HepG2 (cell line): ENCODE measurements around the gene MRPL54. TPM values are rescaled to one million over a fixed set of nuclear protein-coding genes. Genes with fewer than 3 reads are reported as not detected.

Source experiments
- ATAC-seq: fragments of 200-7000 bp; cut with Tn5 transposase; 3 replicates; pipeline ENCODE4 v1.9.1; 2020; ENCODE audit warnings: mild to moderate bottlenecking, moderate library complexity
- BruUV-seq: library from RNA; stranded (reverse); fragments of 400-500 nt; replicated peaks from 2 replicates; lab custom pipeline; 2021; lab: Mats Ljungman, UMichigan
- CTCF ChIA-PET: fragments of 300-600 bp; formaldehyde crosslinking; extraction: SDS; loops from one replicate; lab custom pipeline; 2021; ENCODE audit warnings: low total read pairs, inconsistent platforms, low intra/inter-chr PET ratio; lab: Yijun Ruan, JAX
- POLR2A ChIA-PET: fragments of 350-600 bp; sonication (Branson Sonifier 250); formaldehyde crosslinking; loops from one replicate; lab custom pipeline; 2020; ENCODE audit warnings: antibody characterized with exemption, inconsistent platforms; lab: Yijun Ruan, JAX
- DNase-seq: peaks from one replicate; pipeline ENCODE4 v3.0.0-alpha.2; 2015; ENCODE audit warnings: low spot score
- FAIRE-seq: peaks from 3 replicates; lab custom pipeline; 2011; peaks lifted over from hg19 to GRCh38; lab: Jason Lieb, UNC
- H2AFZ ChIP-seq: one replicate; pipeline ENCODE4 v1.6.1; 2011; ENCODE audit warnings: low read length, inconsistent platforms
- H3K27ac ChIP-seq: fragments of 300-600 bp; 3 replicates; pipeline ENCODE4 v1.8.0; 2011; ENCODE audit warnings: mixed run types, mild to moderate bottlenecking, mixed read lengths, low read length, inconsistent platforms; ENCODE audit not compliant: insufficient read depth; ENCODE audit errors: extremely low read length
- H3K27me3 ChIP-seq, 2 experiments: fragments of 200-600 bp in 1 of 2; 2 replicates in 1 of 2; 3 replicates in 1 of 2; pipeline versions ENCODE4 v1.6.0 to v1.8.0; 2011; ENCODE audit warnings: low read length in 2 of 2, mild to moderate bottlenecking in 2 of 2, moderate library complexity in 2 of 2, inconsistent platforms in 1 of 2; ENCODE audit not compliant: insufficient read depth in 2 of 2, control insufficient read depth in 1 of 2
- H3K36me3 ChIP-seq, 2 experiments: fragments of 200-600 bp in 1 of 2; replicated peaks in 1 of 2; 2 replicates in 1 of 2; 3 replicates in 1 of 2; pipeline versions ENCODE4 v1.5.1 to v1.8.0; 2011; ENCODE audit warnings: low read length in 2 of 2, inconsistent platforms in 1 of 2; ENCODE audit not compliant: insufficient read depth in 2 of 2, control insufficient read depth in 1 of 2
- H3K4me1 ChIP-seq: 2 replicates; pipeline ENCODE4 v1.5.1; 2012; ENCODE audit warnings: low read length, inconsistent platforms; ENCODE audit not compliant: insufficient read depth
- H3K4me2 ChIP-seq: 2 replicates; pipeline ENCODE4 v1.6.0; 2011; ENCODE audit warnings: low read depth, low read length, inconsistent platforms
- H3K4me3 ChIP-seq, 3 experiments: fragments of 200-600 bp in 1 of 3; sonication (generic), shearing (Covaris generic) in 1 of 3; replicated peaks in 1 of 3; 2 replicates each; pipeline ENCODE4 v1.5.1; 2011 to 2016; ENCODE audit warnings: low read length in 3 of 3, inconsistent platforms in 2 of 3, low read depth in 2 of 3, mild to moderate bottlenecking in 2 of 3, control low read depth in 1 of 3, mixed read lengths in 1 of 3; ENCODE audit not compliant: insufficient read depth in 1 of 3
- H3K79me2 ChIP-seq: one replicate; pipeline ENCODE4 v1.6.1; 2011; ENCODE audit warnings: low read length, inconsistent platforms; ENCODE audit not compliant: insufficient read depth
- H3K9ac ChIP-seq: 2 replicates; pipeline ENCODE4 v1.6.0; 2011; ENCODE audit warnings: mild to moderate bottlenecking, low read depth, low read length, inconsistent platforms; ENCODE audit not compliant: insufficient read depth
- H3K9me3 ChIP-seq: 2 replicates; pipeline ENCODE4 v1.5.1; 2012; ENCODE audit warnings: mild to moderate bottlenecking, low read length
- H4K20me1 ChIP-seq: 2 replicates; pipeline ENCODE4 v1.6.0; 2011; ENCODE audit warnings: inconsistent platforms, mild to moderate bottlenecking, low read length, moderate library complexity; ENCODE audit not compliant: insufficient read depth
- KMT2B ChIP-seq: IDR thresholded peaks from 2 replicates; pipeline ENCODE4 v1.6.1; 2016; ENCODE audit warnings: missing genetic modification reagents, missing compliant biosample characterization
- RBFOX2 ChIP-seq: fragments of 200-400 bp; formaldehyde crosslinking; IDR thresholded peaks from 2 replicates; pipeline ENCODE4 v1.6.1; 2017; ENCODE audit warnings: low read depth, mild to moderate bottlenecking, low read length
- STAT6 ChIP-seq: sonication (generic); formaldehyde crosslinking; IDR thresholded peaks from 2 replicates; pipeline ENCODE4 v1.4.0; 2020; ENCODE audit warnings: missing genetic modification reagents, mild to moderate bottlenecking, borderline replicate concordance
- ZNF34 ChIP-seq: sonication (generic); formaldehyde crosslinking; IDR thresholded peaks from 2 replicates; pipeline ENCODE4 v1.4.0; 2020; ENCODE audit warnings: mild to moderate bottlenecking, missing genetic modification reagents, borderline replicate concordance
- ZNF572 ChIP-seq: sonication (generic); formaldehyde crosslinking; IDR thresholded peaks from 2 replicates; pipeline ENCODE4 v1.5.1; 2020; ENCODE audit warnings: mild to moderate bottlenecking, missing genetic modification reagents
- ZNF644 ChIP-seq: IDR thresholded peaks from 2 replicates; pipeline ENCODE4 v1.6.1; 2016; ENCODE audit warnings: low read depth
- WGBS: methylation state at CpG from one replicate; pipeline ENCODE4 v1.1.6; 2017; ENCODE audit warnings: low lambda C conversion rate; 5-methylcytosine and 5-hydroxymethylcytosine counted together
- in situ Hi-C: cut with HindIII; loops from 2 replicates; pipeline ENCODE4 v1.10.0; 2017; ENCODE audit warnings: low pct_unique_long_range_greater_than_20kb; ENCODE audit not compliant: extremely low pct_ligation_motif_present
- intact Hi-C: fragments of 100-400 bp; cut with micrococcal nuclease; formaldehyde crosslinking; loops from one replicate; pipeline ENCODE4 v1.10.0; 2022; ENCODE audit not compliant: unreplicated experiment
- polyA plus RNA-seq, 8 experiments: library from polyadenylated mRNA; depleted of rRNA in 3 of 8; stranded (reverse) in 7 of 8; unstranded in 1 of 8; fragments of >200 nt; fragmentation: Illumina TruSeq in 4 of 8; extraction: Trizol in 4 of 8; gene quantifications; 2 replicates each; pipeline versions ENCODE4 v1.2.1 to v1.2.3, GENCODE V29; 2011 to 2016; ENCODE audit warnings: low read depth in 4 of 8, missing spikeins in 1 of 8, mixed read lengths in 1 of 8; ENCODE audit not compliant: insufficient read depth in 1 of 8
- total RNA-seq, 5 experiments: library from RNA; depleted of rRNA; stranded (reverse); fragments of >200 nt; fragmentation: Illumina TruSeq; extraction: Trizol; gene quantifications; 2 replicates each; pipeline ENCODE4 v1.2.3, GENCODE V29; 2016; ENCODE audit warnings: low read depth in 1 of 5

The MRPL54 gene
- total and polyA plus RNA-seq, 2 of the 13 experiments (the other 11 are each of a cell fraction or from before 2014, with no cell fraction given): 36.8 to 66.9 TPM

- Histone ChIP-seq H3K9ac (no peak overlapping the region), H2AFZ (no peak overlapping the region), H3K4me2 (no peak overlapping the region), H3K4me3 (no peak overlapping the region)
- WGBS: 85% methylated on average over 10 of the region's 23 CpGs
- DNase-seq: no peak
- intact Hi-C loops (loop anchor here (10.0 kb wide), 1 partner anchor 62 kb away; the partner anchor contains the start of genes PIP5K1C and TJP3), in situ Hi-C loops (no loop called here)
- CTCF ChIA-PET: no interaction called here
- no peak for FAIRE-seq
- TF ChIP-seq KMT2B (CRISPR knock-in tag): no peak
- peak; percentile 53; the same call in 1 of the 2 replicates for TF ChIP-seq RBFOX2
- TF ChIP-seq, all 625 proteins: peak for 1
- H3K9me3 ChIP-seq: no peaks in the 10 kb centered on the region
- ATAC-seq: no peak
- H3K36me3 ChIP-seq: peaks cover 9 to 20% of the 10 kb centered on the region in 2 experiments; a peak in 2 of 5 replicates
- no TSS peak for BruUV-seq
- POLR2A ChIA-PET: no interaction called here
- H3K27me3 ChIP-seq: no peaks in the 10 kb centered on the region
- peaks cover 5% of the 10 kb centered on the region for H3K79me2 ChIP-seq
- no peaks in the 10 kb centered on the region for H4K20me1 ChIP-seq
- no peak overlapping the region for H3K27ac ChIP-seq
- peaks cover 6% of the 10 kb centered on the region for H3K4me1 ChIP-seq
Measured at GRCh38 chr19:3767050-3767449, 4.6 kb downstream of the MRPL54 start.

- H3K4me1 ChIP-seq: peaks cover 5% of the 10 kb centered on the region
- no TSS peak for BruUV-seq
- no peaks in the 10 kb centered on the region for H3K27me3 ChIP-seq
- H3K27ac ChIP-seq: no peak overlapping the region
- WGBS: 84% methylated on average over 8 of the region's 25 CpGs
- peaks cover 3% of the 10 kb centered on the region for H3K79me2 ChIP-seq
- H3K9ac ChIP-seq: no peak overlapping the region
- ChIA-PET POLR2A (no interaction called here), CTCF (no interaction called here)
- H3K4me3 ChIP-seq: no peak overlapping the region
- intact Hi-C loops (loop anchor here (10.0 kb wide), 1 partner anchor 63 kb away; the partner anchor contains the start of genes PIP5K1C and TJP3), in situ Hi-C loops (no loop called here)
- DNase-seq (no peak), FAIRE-seq (no peak), ATAC-seq (no peak)
- no peaks in the 10 kb centered on the region for H4K20me1 ChIP-seq
- H3K9me3 ChIP-seq: no peaks in the 10 kb centered on the region
- H3K36me3 ChIP-seq: peaks cover 9 to 20% of the 10 kb centered on the region in 2 experiments; a peak in 2 of 5 replicates
- no peak overlapping the region for H2AFZ ChIP-seq
- no peak overlapping the region for H3K4me2 ChIP-seq
- TF ChIP-seq ZNF34 (CRISPR knock-in tag) (no peak), STAT6 (CRISPR knock-in tag) (no peak), ZNF644 (CRISPR knock-in tag) (no peak), ZNF572 (CRISPR knock-in tag) (no peak)
Measured at GRCh38 chr19:3768015-3768747, 5.7 kb downstream of the MRPL54 start.
